K562 (cell line): ENCODE data around the gene CHN2. TPM values are rescaled to one million over a fixed set of nuclear protein-coding genes. Genes with fewer than 3 reads are reported as not detected.

Experiments
- ATAC-seq: fragments of 200-7000 bp; cut with Tn5 transposase; 3 replicates; pipeline ENCODE4 v1.9.1; 2020; ENCODE audit warnings: moderate library complexity
- BruUV-seq: library from RNA; stranded (reverse); fragments of 400-500 nt; replicated peaks from 2 replicates; lab custom pipeline; 2021; lab: Mats Ljungman, UMichigan
- CTCF ChIA-PET: fragments of 300-600 bp; formaldehyde crosslinking; extraction: SDS; loops from one replicate; lab custom pipeline; 2021; ENCODE audit warnings: low intra/inter-chr PET ratio; lab: Yijun Ruan, JAX
- POLR2A ChIA-PET: fragments of 300-600, 350-650 bp; sonication (Branson Sonifier 250); formaldehyde crosslinking; extraction: SDS; loops from one replicate; lab custom pipeline; 2021; ENCODE audit warnings: antibody characterized with exemption, inconsistent platforms; lab: Yijun Ruan, JAX
- DNase-seq, 4 experiments: peaks; one replicate each; pipeline versions ENCODE4 v3.0.0 to v3.0.0-alpha.2; 2011 to 2018; ENCODE audit warnings: low spot score in 3 of 4, mixed read lengths in 3 of 4; ENCODE audit errors: extremely low read depth in 1 of 4
- FAIRE-seq: peaks from 2 replicates; lab custom pipeline; 2011; peaks lifted over from hg19 to GRCh38; lab: Jason Lieb, UNC
- H2AFZ ChIP-seq: 2 replicates; pipeline ENCODE4 v1.6.0; 2011; ENCODE audit warnings: low read depth, low read length, control low read depth, inconsistent platforms
- H3K27ac ChIP-seq: fragments of 200-600 bp; 3 replicates; pipeline ENCODE4 v1.8.0; 2011; ENCODE audit warnings: low read depth, mild to moderate bottlenecking, control low read depth, inconsistent platforms, low read length, moderate library complexity, mixed read lengths; ENCODE audit errors: extremely low read depth
- H3K27me3 ChIP-seq, 2 experiments: fragments of 300-600 bp in 1 of 2; 2 replicates in 1 of 2; 3 replicates in 1 of 2; pipeline versions ENCODE4 v1.6.0 to v1.8.0; 2011; ENCODE audit warnings: inconsistent platforms in 2 of 2, low read length in 2 of 2, mild to moderate bottlenecking in 1 of 2, mixed read lengths in 1 of 2, moderate library complexity in 1 of 2; ENCODE audit not compliant: control insufficient read depth in 2 of 2, insufficient read depth in 2 of 2
- H3K36me3 ChIP-seq: fragments of 300-600 bp; 3 replicates; pipeline ENCODE4 v1.8.0; 2011; ENCODE audit warnings: mild to moderate bottlenecking, low read length, inconsistent platforms; ENCODE audit not compliant: control insufficient read depth, insufficient read depth
- H3K4me1 ChIP-seq, 2 experiments: fragments of 200-600 bp in 1 of 2; replicated peaks in 1 of 2; 2 replicates in 1 of 2; 3 replicates in 1 of 2; pipeline versions ENCODE4 v1.5.1 to v1.8.0; 2011; ENCODE audit warnings: inconsistent platforms in 2 of 2, low read length in 2 of 2, mild to moderate bottlenecking in 1 of 2, mixed read lengths in 1 of 2, moderate library complexity in 1 of 2; ENCODE audit not compliant: control insufficient read depth in 2 of 2, insufficient read depth in 2 of 2
- H3K4me2 ChIP-seq: 2 replicates; pipeline ENCODE4 v1.6.1; 2011; ENCODE audit warnings: low read length, control low read depth, inconsistent platforms, mixed read lengths; ENCODE audit not compliant: insufficient read depth
- H3K4me3 ChIP-seq: fragments of 200-600 bp; sonication (generic), shearing (Covaris generic); 2 replicates; pipeline ENCODE4 v1.5.1; 2016; ENCODE audit warnings: control low read depth, inconsistent platforms
- H3K79me2 ChIP-seq: fragments of 200-600 bp; 3 replicates; pipeline ENCODE4 v1.8.0; 2011; ENCODE audit warnings: low read length, inconsistent platforms; ENCODE audit not compliant: control insufficient read depth, insufficient read depth
- H3K9ac ChIP-seq, 2 experiments: 2 replicates each; pipeline versions ENCODE4 v1.6.0 to v1.6.1; 2011; ENCODE audit warnings: low read depth in 2 of 2, low read length in 2 of 2, control low read depth in 1 of 2, inconsistent platforms in 1 of 2, mild to moderate bottlenecking in 1 of 2, mixed read lengths in 1 of 2; ENCODE audit not compliant: insufficient read depth in 1 of 2
- H3K9me1 ChIP-seq: one replicate; pipeline ENCODE4 v1.6.0; 2011; ENCODE audit warnings: inconsistent platforms, mild to moderate bottlenecking, low read length, moderate library complexity; ENCODE audit not compliant: control insufficient read depth, insufficient read depth
- H3K9me3 ChIP-seq: replicated peaks from 2 replicates; pipeline ENCODE4 v1.5.1; 2011; ENCODE audit warnings: low read depth, low read length, inconsistent platforms; ENCODE audit not compliant: control insufficient read depth, insufficient read depth
- H4K20me1 ChIP-seq: replicated peaks from 2 replicates; pipeline ENCODE4 v1.6.1; 2011; ENCODE audit warnings: low read length, inconsistent platforms, mixed read lengths; ENCODE audit not compliant: control insufficient read depth, insufficient read depth
- ARID3B ChIP-seq: fragments of 250-450 bp; sonication (Bioruptor Pico); IDR thresholded peaks from 2 replicates; pipeline ENCODE4 v1.4.0; 2020; ENCODE audit warnings: borderline replicate concordance
- CEBPZ ChIP-seq: fragments of 150-350 bp; IDR thresholded peaks from 2 replicates; pipeline ENCODE4 v1.6.1; 2014; ENCODE audit warnings: low read depth, mild to moderate bottlenecking, low read length, borderline replicate concordance
- CHD2 ChIP-seq: IDR thresholded peaks from 2 replicates; pipeline ENCODE4 v1.6.1; 2011; ENCODE audit warnings: low read depth, low read length
- ETS2 ChIP-seq: IDR thresholded peaks from 2 replicates; pipeline ENCODE4 v1.6.1; 2016; ENCODE audit warnings: borderline replicate concordance, missing genetic modification characterization, mild to moderate bottlenecking, moderate library complexity, missing compliant biosample characterization; ENCODE audit not compliant: poor library complexity, severe bottlenecking
- HSF4 ChIP-seq: fragments of 250-450 bp; sonication (Bioruptor Pico); IDR thresholded peaks from 2 replicates; pipeline ENCODE4 v2.1.2; 2022; ENCODE audit warnings: mild to moderate bottlenecking, moderate library complexity, borderline replicate concordance
- NFE2 ChIP-seq: IDR thresholded peaks from 2 replicates; pipeline ENCODE4 v1.6.1; 2014; ENCODE audit warnings: antibody characterized with exemption, low read depth
- PHF21A ChIP-seq: fragments of 450-650 bp; IDR thresholded peaks from 2 replicates; pipeline ENCODE4 v1.6.1; 2017; ENCODE audit warnings: low read depth, borderline replicate concordance
- POLR3G ChIP-seq: IDR thresholded peaks from 2 replicates; pipeline ENCODE4 v1.6.1; 2011; ENCODE audit not compliant: insufficient read length, insufficient replicate concordance; ENCODE audit errors: extremely low read depth
- SMAD3 ChIP-seq: fragments of 450-650 bp; formaldehyde crosslinking; conservative IDR thresholded peaks from 2 replicates; pipeline ENCODE4 v1.4.0; 2020; ENCODE audit warnings: mild to moderate bottlenecking
- SNRNP70 ChIP-seq: fragments of 200-400 bp; formaldehyde crosslinking; optimal IDR thresholded peaks from 2 replicates; pipeline ENCODE3; 2017; ENCODE audit warnings: low read depth, low read length
- ZNF212 ChIP-seq: fragments of 450-650 bp; formaldehyde crosslinking; IDR thresholded peaks from 2 replicates; pipeline ENCODE4 v1.4.0; 2020; ENCODE audit warnings: mild to moderate bottlenecking
- ZNF232 ChIP-seq: sonication (generic); formaldehyde crosslinking; IDR thresholded peaks from 2 replicates; pipeline ENCODE4 v1.8.0; 2022; ENCODE audit warnings: mild to moderate bottlenecking, missing genetic modification reagents
- WGBS: fragments of 100-300 bp; shearing (Covaris generic); methylation state at CpG from one replicate; pipeline ENCODE4 v1.1.6; 2016; ENCODE audit warnings: low coverage, mixed read lengths; ENCODE audit not compliant: insufficient coverage; ENCODE audit errors: missing lambda C conversion rate; 5-methylcytosine and 5-hydroxymethylcytosine counted together
- in situ Hi-C: fragments of 300-500 bp; cut with MboI; formaldehyde crosslinking; loops from 4 replicates; pipeline ENCODE4 v1.15.0; 2018; ENCODE audit warnings: inconsistent platforms, mixed read lengths
- intact Hi-C: fragments of 100-400 bp; cut with micrococcal nuclease; formaldehyde crosslinking; loops from 2 replicates; pipeline ENCODE4 v1.14.2; 2022
- polyA plus RNA-seq, 8 experiments: library from polyadenylated mRNA; depleted of rRNA in 4 of 8; stranded (reverse) in 5 of 8; unstranded in 3 of 8; fragments of >200 nt; fragmentation: Nextera tagmentation in 2 of 8; fragmentation: Illumina TruSeq in 1 of 8; extraction: Ambion mirVana in 2 of 8; extraction: Trizol in 1 of 8; gene quantifications; 2 replicates each; pipeline versions ENCODE4 v1.2.1 to v1.2.3, GENCODE V29; 2011 to 2014; ENCODE audit warnings: inconsistent platforms in 1 of 8, missing spikeins in 1 of 8
- total RNA-seq, 7 experiments: library from RNA; depleted of rRNA in 6 of 7; stranded (reverse); fragments of >200 nt in 6 of 7; fragmentation: Illumina TruSeq in 2 of 7; extraction: Trizol in 2 of 7; gene quantifications; 2 replicates each; pipeline versions ENCODE4 v1.2.1 to v1.2.3, GENCODE V29; 2011 to 2021; ENCODE audit warnings: low replicate concordance in 1 of 7
- TF ChIP-seq, protein P1 (sequence below), 2 experiments: fragments of 450-650 bp in 1 of 2; sonication (generic) in 1 of 2; formaldehyde crosslinking in 1 of 2; IDR thresholded peaks in 1 of 2; conservative IDR thresholded peaks in 1 of 2; 2 replicates each; pipeline versions ENCODE4 v1.6.1 to v1.8.1; 2016 to 2023; ENCODE audit warnings: mild to moderate bottlenecking in 2 of 2, moderate library complexity in 2 of 2, inconsistent platforms in 1 of 2, missing genetic modification reagents in 1 of 2

CHN2 gene
- total and polyA plus RNA-seq, 9 of the 15 experiments (the other 6 are each of a cell fraction or from before 2014, with no cell fraction given): 0.12 to 2.1 (median 0.31) TPM; not detected in 1

DNA sequence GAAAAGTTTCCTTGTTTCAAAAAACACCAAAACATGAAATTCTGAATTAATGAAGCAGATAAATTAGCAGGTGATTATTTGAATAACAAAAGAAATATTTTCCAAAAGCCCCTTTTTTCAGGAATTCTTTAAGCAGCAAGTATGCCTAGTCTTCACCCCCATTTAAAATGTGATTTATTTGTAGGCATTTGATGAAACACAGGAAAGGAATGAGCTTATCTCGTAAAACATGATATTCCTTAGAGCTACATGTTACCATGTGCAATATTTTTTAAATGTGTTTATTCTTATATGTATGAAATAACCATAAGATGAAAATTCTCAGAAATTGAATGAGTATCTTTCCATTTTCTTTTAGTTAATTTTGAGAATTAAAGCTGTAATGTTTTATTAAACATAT lies 106.1 kb downstream of the CHN2 start:
- intact Hi-C loops (no loop called here), in situ Hi-C loops (no loop called here)
- no peaks in the 10 kb centered on the region for H3K9me3 ChIP-seq
- no TSS peak for BruUV-seq
- TF ChIP-seq, protein P1, sequence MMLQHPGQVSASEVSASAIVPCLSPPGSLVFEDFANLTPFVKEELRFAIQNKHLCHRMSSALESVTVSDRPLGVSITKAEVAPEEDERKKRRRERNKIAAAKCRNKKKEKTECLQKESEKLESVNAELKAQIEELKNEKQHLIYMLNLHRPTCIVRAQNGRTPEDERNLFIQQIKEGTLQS (IDR thresholded peaks at IDR 0.05): no peak
- TF ChIP-seq, protein P1 (CRISPR knock-in tag; conservative IDR thresholded peaks at IDR 0.05): no peak
- TF ChIP-seq ZNF232 (CRISPR knock-in tag) (no peak), POLR3G (no peak), ARID3B (CRISPR knock-in tag) (no peak), SMAD3 (CRISPR knock-in tag) (no peak), SNRNP70 (no peak), PHF21A (no peak), HSF4 (no peak), ETS2 (tag) (no peak), NFE2 (no peak), ZNF212 (no peak), CEBPZ (no peak), CHD2 (no peak)
- CTCF ChIA-PET: no interaction called here
- H3K36me3 ChIP-seq: no peaks in the 10 kb centered on the region
- peaks cover 2 to 11% of the 10 kb centered on the region in 2 experiments; a peak in 1 of 5 replicates for H3K27me3 ChIP-seq
- H3K27ac ChIP-seq: no peak overlapping the region
- DNase-seq (no peak), FAIRE-seq (no peak), ATAC-seq (no peak)
- H3K4me3 ChIP-seq: no peak overlapping the region
- no peak overlapping the region for H3K9ac ChIP-seq
- H3K79me2 ChIP-seq: no peaks in the 10 kb centered on the region
- H4K20me1 ChIP-seq: no peaks in the 10 kb centered on the region
- no peak overlapping the region for H2AFZ ChIP-seq
- no peak overlapping the region for H3K4me2 ChIP-seq
- 0% methylated on average over 1 of the region's 1 CpG for WGBS
- POLR2A ChIA-PET: no interaction called here
- H3K9me1 ChIP-seq: no peaks in the 10 kb centered on the region
- no peaks in the 10 kb centered on the region for H3K4me1 ChIP-seq
